Astrocyte of the cerebellum (primary cell): ENCODE data around the gene C8B.

Experiments
- DNase-seq: peaks from one replicate; pipeline ENCODE4 v3.0.0-alpha.2; 2011; ENCODE audit warnings: low read depth
- H3K4me3 ChIP-seq: 2 replicates; pipeline ENCODE4 v1.5.1; 2011; ENCODE audit warnings: mild to moderate bottlenecking, low read depth, low read length, moderate library complexity
- in situ Hi-C: cut with HindIII; loops from 2 replicates; pipeline ENCODE4 v1.10.0; 2017; ENCODE audit warnings: low sequenced_read_pairs
- TF ChIP-seq, protein P1 (sequence below): IDR thresholded peaks from 2 replicates; pipeline ENCODE4 v1.5.1; 2012; ENCODE audit warnings: low read length, low read depth, moderate library complexity, mild to moderate bottlenecking; ENCODE audit errors: missing control alignments

The C8B gene

DNA sequence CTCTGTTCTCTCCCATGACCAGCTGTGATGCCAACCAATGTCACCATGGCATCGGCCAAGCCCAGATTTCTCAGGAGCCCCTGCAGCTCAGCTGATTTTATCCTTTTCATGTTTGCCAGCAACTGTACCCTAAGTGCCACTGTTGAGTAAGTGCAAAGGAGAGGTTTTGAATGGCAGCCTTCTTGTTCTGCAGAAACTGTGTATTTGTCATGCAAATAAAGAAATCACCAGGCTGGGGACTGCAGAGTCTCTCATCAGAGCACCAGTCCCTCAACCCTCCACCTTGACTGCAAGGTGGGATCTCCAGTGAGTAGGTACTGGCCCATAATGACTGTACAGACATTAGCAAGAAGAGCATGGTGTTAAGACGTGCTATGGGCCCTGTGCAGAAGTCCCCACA lies 26.6 kb downstream of the C8B start:
- no peak for DNase-seq
- TF ChIP-seq, protein P1, sequence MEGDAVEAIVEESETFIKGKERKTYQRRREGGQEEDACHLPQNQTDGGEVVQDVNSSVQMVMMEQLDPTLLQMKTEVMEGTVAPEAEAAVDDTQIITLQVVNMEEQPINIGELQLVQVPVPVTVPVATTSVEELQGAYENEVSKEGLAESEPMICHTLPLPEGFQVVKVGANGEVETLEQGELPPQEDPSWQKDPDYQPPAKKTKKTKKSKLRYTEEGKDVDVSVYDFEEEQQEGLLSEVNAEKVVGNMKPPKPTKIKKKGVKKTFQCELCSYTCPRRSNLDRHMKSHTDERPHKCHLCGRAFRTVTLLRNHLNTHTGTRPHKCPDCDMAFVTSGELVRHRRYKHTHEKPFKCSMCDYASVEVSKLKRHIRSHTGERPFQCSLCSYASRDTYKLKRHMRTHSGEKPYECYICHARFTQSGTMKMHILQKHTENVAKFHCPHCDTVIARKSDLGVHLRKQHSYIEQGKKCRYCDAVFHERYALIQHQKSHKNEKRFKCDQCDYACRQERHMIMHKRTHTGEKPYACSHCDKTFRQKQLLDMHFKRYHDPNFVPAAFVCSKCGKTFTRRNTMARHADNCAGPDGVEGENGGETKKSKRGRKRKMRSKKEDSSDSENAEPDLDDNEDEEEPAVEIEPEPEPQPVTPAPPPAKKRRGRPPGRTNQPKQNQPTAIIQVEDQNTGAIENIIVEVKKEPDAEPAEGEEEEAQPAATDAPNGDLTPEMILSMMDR, result no peak
- in situ Hi-C loops, result no loop called here
- H3K4me3 ChIP-seq, result no peak overlapping the region

DNA sequence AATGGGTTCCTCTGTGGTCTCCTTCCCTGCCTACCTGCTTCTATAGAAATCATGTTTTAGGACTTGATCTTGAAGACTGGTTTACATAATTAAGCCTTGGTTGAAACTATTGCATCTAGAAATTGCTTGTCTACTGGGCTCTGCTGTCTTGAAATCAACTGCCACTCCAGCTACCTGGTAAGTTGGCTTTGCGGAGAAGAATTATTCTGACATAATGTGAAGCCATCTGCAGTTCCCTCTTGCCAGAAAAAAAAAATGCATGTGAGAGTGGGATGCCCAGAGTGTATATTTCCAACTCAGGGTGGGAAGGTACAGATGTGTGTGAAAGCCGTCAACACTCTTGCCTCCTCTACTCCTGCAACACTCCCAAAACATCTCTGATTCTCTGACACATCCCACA lies 27.2 kb downstream of the C8B start:
- in situ Hi-C loops, result no loop called here
- DNase-seq, result no peak

DNA sequence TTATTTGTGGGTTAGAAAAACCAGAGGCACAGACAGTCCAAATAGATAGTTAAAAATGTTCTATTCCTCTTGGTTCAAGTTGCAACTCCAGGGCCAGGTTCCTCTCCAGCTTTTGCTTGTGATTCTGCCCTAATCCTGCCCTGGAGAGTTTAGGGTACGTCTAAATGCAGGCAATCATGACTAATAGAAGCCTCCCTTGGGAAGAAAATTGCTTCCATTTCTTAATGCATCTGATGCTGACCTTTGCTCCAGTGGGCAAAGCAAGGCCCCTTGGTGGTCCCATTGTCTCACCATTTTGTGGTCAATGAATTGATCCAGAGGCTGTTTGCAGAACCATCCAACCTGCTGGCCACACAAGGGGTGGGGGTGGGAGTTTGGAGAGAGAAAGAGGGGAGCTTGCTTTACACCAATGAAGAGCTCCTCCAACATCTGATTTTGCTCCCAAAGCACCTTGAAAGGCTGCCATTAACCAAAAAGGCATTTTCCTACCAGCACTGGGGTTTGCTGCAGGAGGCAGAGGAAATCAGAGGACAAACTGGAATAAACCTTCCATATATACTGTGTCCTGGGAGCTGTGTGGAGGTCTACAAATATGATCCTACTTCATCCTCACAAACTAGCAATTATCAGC lies 31.3 kb downstream of the C8B start:
- in situ Hi-C loops, result no loop called here
- DNase-seq, result peak; percentile 45

More for the DNA sequence above, 27.2 kb downstream of the C8B start:
- H3K4me3 ChIP-seq, result no peak overlapping the region
- TF ChIP-seq, protein P1, result no peak

DNA sequence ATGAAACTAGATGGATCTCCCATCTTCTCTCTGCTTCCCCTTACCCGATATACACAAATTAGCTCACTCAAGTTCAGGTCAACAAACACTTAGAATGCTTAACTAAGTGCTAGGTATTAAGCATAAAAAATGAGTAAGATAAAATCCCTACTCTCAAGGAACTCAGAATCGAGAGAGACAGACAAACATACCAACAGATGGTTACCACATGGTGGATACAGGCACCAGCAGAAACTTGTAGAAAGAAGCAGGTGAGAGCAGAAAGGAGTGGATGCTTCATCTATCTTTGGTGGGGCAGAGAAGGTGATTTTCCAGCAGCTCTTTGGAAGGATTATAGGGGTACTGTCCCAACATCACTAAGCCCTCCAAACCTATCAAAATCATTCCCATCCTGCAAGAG lies 32.2 kb downstream of the C8B start:
- TF ChIP-seq, protein P1, result no peak
- in situ Hi-C loops, result no loop called here

More for the DNA sequence above, 31.3 kb downstream of the C8B start:
- H3K4me3 ChIP-seq, result no peak overlapping the region
- TF ChIP-seq, protein P1, result no peak

DNA sequence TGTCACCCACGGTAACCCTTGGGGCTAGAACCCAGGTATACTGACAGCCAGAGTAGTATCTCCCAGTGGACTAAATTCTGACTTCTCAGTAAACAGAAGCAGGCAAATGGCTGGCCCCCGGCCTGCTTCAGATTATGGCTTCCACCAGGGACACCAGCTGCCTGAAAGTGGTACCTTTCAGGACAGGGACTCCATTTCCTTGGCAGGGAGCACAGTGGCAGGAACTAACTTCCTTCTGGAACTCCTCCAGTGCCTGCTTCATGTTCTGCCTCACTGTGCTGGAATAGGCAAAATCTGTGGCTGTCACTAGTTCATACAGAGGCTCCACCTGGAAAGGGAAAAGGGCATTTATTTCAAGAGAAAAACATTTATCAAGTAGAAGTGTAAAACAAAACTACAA lies 32.7 kb downstream of the C8B start:
- no peak for DNase-seq
- TF ChIP-seq, protein P1, result no peak
- no peak overlapping the region for H3K4me3 ChIP-seq
- in situ Hi-C loops, result no loop called here

More for the DNA sequence above, 32.2 kb downstream of the C8B start:
- no peak overlapping the region for H3K4me3 ChIP-seq
- no peak for DNase-seq

DNA sequence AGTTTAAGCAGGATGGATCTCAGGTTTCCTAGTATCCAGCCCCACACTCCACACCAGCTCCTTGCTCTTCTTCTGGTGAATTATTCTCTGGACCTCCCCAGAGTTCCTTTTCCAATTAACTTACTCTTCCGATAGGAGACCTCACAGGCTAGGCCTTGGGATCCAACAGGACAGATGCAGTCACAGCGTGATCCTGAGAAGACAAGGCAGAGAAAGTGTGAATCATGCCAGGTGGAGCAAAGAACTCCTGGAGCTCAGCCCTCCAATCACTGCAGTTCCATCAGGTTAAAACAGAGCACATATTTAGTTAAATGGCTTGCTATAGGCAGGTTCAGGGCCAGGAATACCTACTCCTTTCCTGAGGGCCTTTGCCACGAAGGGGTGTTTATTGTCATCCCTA lies 34.1 kb downstream of the C8B start:
- DNase-seq, result no peak
- H3K4me3 ChIP-seq, result no peak overlapping the region
- in situ Hi-C loops, result no loop called here
- TF ChIP-seq, protein P1, result no peak
